ENCODE results near the gene RGL3. TPM values are rescaled to one million over a fixed set of nuclear protein-coding genes. Genes with fewer than 3 reads are reported as not detected.

Gene RGL3
- total and polyA plus RNA-seq, 2 of the 4 experiments (the other 2 are of a cell fraction): 0.18 to 0.62 TPM

DNA sequence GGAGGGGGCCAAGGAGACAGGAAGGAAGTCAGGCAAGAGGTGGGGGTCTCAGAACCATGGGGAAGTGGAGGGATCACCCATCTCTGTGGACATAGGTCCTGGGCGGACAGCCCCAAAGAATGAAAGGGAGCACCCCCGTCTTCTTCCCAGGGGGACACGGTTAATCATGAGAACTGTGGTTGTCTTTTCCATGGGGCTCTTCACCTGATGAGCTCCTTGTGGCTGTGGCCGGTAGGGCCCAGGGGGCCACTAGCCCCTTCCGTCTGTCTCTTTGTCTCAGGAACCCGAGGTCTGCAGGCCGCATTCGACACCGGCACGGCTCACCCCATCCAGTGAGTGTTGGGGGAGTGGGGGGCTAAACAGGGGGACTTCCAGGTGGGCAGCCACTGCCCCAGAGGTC, 55.2 kb downstream of the RGL3 start:
- Histone ChIP-seq H3K9me1 (ENCODE audit: insufficient read depth, low read length) (peaks cover 9% of the 10 kb centered on the region; the same call in 1 of the 2 replicates), H3K36me3 (ENCODE audit: control insufficient read depth, insufficient read depth, low read length) (peaks cover 41% of the 10 kb centered on the region), H3K4me1 (ENCODE audit: control insufficient read depth, insufficient read depth, low read length) (no peaks in the 10 kb centered on the region), H3K79me1 (ENCODE audit: low read depth in 1 of 2, low read length in 2 of 2) (no peaks in the 10 kb centered on the region), H2BK15ac (ENCODE audit: low read depth, low read length) (no peak overlapping the region), H3K56ac (ENCODE audit: extremely low read depth, insufficient read depth, low read length) (no peak overlapping the region), H2AK9ac (replicated peaks; ENCODE audit: low read depth, low read length, poor library complexity) (no peak overlapping the region), H2BK120ac (ENCODE audit: low read depth, low read length) (no peak overlapping the region), H3K27ac (ENCODE audit: insufficient read depth, low read length) (no peak overlapping the region), H3K27me3 (ENCODE audit: control insufficient read depth, insufficient read depth, low read length) (no peaks in the 10 kb centered on the region), H3K4me2 (ENCODE audit: low read depth, low read length) (no peak overlapping the region), H4K20me1 (ENCODE audit: insufficient read depth, low read length) (peaks cover 3% of the 10 kb centered on the region; the same call in 1 of the 2 replicates), H3K4ac (ENCODE audit: low read depth, low read length) (no peak overlapping the region), H2BK20ac (ENCODE audit: low read depth, low read length) (no peak overlapping the region), H2BK5ac (ENCODE audit: low read depth, low read length, poor library complexity, severe bottlenecking) (no peak overlapping the region), H3K14ac (replicated peaks; ENCODE audit: low read depth, low read length) (no peak overlapping the region), H4K8ac (ENCODE audit: low read depth in 2 of 2, low read length in 2 of 2) (no peak overlapping the region), H3K23ac (ENCODE audit: low read depth, low read length) (no peak overlapping the region), H4K91ac (ENCODE audit: insufficient read depth, low read depth, low read length) (no peak overlapping the region), H4K5ac (ENCODE audit: low read depth, low read length) (no peak overlapping the region), H2AK5ac (ENCODE audit: low read depth, low read length) (no peak overlapping the region), H2AFZ (replicated peaks; ENCODE audit: low read length, poor library complexity) (no peak overlapping the region), H3K9me3 (ENCODE audit: control insufficient read depth, insufficient read depth, low read length) (no peaks in the 10 kb centered on the region), H3K4me3 (ENCODE audit: insufficient read depth, low read depth, low read length) (no peak overlapping the region), H3K18ac (ENCODE audit: low read depth, low read length) (no peak overlapping the region), H3K9ac (ENCODE audit: low read depth, low read length) (no peak overlapping the region)
- in situ Hi-C loops (cut with MboI; ENCODE audit: low sequenced_read_pairs) (no loop called here), intact Hi-C loops (cut with micrococcal nuclease) (no loop called here), dilution Hi-C loops (cut with HindIII; ENCODE audit: low sequenced_read_pairs, unreplicated experiment) (no loop called here)
- CTCF ChIA-PET: no interaction called here
- DNase-seq (no peak), ATAC-seq (ENCODE audit: low read depth) (no peak)
- POLR2A ChIA-PET (ENCODE audit: unreplicated experiment): no interaction called here
- TF ChIP-seq NFE2L2 (IDR thresholded peaks at IDR 0.05; ENCODE audit: low read depth, low read length): no peak
- TF ChIP-seq CEBPB (IDR thresholded peaks at IDR 0.05; ENCODE audit: low read depth, low read length): no peak
- TF ChIP-seq, protein P1, sequence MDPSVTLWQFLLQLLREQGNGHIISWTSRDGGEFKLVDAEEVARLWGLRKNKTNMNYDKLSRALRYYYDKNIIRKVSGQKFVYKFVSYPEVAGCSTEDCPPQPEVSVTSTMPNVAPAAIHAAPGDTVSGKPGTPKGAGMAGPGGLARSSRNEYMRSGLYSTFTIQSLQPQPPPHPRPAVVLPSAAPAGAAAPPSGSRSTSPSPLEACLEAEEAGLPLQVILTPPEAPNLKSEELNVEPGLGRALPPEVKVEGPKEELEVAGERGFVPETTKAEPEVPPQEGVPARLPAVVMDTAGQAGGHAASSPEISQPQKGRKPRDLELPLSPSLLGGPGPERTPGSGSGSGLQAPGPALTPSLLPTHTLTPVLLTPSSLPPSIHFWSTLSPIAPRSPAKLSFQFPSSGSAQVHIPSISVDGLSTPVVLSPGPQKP (IDR thresholded peaks at IDR 0.05; ENCODE audit: borderline replicate concordance, low read depth, low read length): no peak
- no peak for TF ChIP-seq MXI1 (IDR thresholded peaks at IDR 0.05; ENCODE audit: borderline replicate concordance, low read depth, low read length)
- no peak for TF ChIP-seq MAFK (IDR thresholded peaks at IDR 0.05; ENCODE audit: low read depth, low read length)
- no peak for TF ChIP-seq FOS (IDR thresholded peaks at IDR 0.05; ENCODE audit: low read depth, low read length)
- TF ChIP-seq POLR2A (IDR thresholded peaks at IDR 0.05; ENCODE audit: low read depth, low read length): no peak
- no peak for TF ChIP-seq RCOR1 (IDR thresholded peaks at IDR 0.05; ENCODE audit: insufficient replicate concordance, low read length)
- no peak for TF ChIP-seq RFX5 (IDR thresholded peaks at IDR 0.05; ENCODE audit: low read depth, low read length)
- no peak for TF ChIP-seq CTCF (conservative IDR thresholded peaks at IDR 0.05; ENCODE audit: low read depth, low read length)
- no peak for TF ChIP-seq MAZ (IDR thresholded peaks at IDR 0.05; ENCODE audit: borderline replicate concordance, low read depth, low read length)
- TF ChIP-seq USF2 (IDR thresholded peaks at IDR 0.05; ENCODE audit: low read depth, low read length): no peak
- TF ChIP-seq SMC3 (IDR thresholded peaks at IDR 0.05; ENCODE audit: low read depth, low read length): no peak
- no peak for TF ChIP-seq CHD1 (IDR thresholded peaks at IDR 0.05; ENCODE audit: low read depth, low read length)
- no peak for TF ChIP-seq BHLHE40 (IDR thresholded peaks at IDR 0.05; ENCODE audit: low read depth, low read length)
- TF ChIP-seq RAD21 (IDR thresholded peaks at IDR 0.05; ENCODE audit: low read length): no peak
- 50% methylated on average over 2 of the region's 10 CpGs; no CpG with 5 or more reads in 1 of the 2 experiments for WGBS, 2 experiments (ENCODE audit: extremely low coverage in 2 of 2, insufficient read length in 1 of 2)
- no TSS peak for BruUV-seq (replicated peaks)

Measured in IMR-90 (cell line).